ENCODE measurements around the gene SH2D6.
"Not testable (repeated sequence)": the region's sequence is repeated elsewhere in the genome, so short reads cannot be mapped to it uniquely, and the experiment has no call there.

SH2D6 gene

GRCh38 chr2:85470850-85471800 lies 52.6 kb downstream of the SH2D6 start:
- DNase-seq (ENCODE audit: low spot score) = no peak

GRCh38 chr2:85472261-85472660 lies 53.7 kb downstream of the SH2D6 start:
- no peak for DNase-seq (ENCODE audit: low spot score)

- no peak for DNase-seq (ENCODE audit: low spot score)
These were observed 57.4 kb downstream of the SH2D6 start for GRCh38 chr2:85475799-85476490.

GRCh38 chr2:85476624-85477023 lies 58.1 kb downstream of the SH2D6 start:
- DNase-seq (ENCODE audit: low spot score) = no peak

GRCh38 chr2:85477884-85478283 lies 59.4 kb downstream of the SH2D6 start:
- no peak for DNase-seq (ENCODE audit: low spot score)

- no peak for DNase-seq (ENCODE audit: low spot score)
These were observed 63.6 kb downstream of the SH2D6 start for GRCh38 chr2:85481818-85482777.

GRCh38 chr2:85484615-85485014 lies 66.1 kb downstream of the SH2D6 start:
- not testable (repeated sequence) for DNase-seq (ENCODE audit: low spot score)

GRCh38 chr2:85485815-85486214 lies 67.3 kb downstream of the SH2D6 start:
- no peak for DNase-seq (ENCODE audit: low spot score)
